GM13977 (cell line): ENCODE measurements around the gene THRB.
"Not testable (repeated sequence)": the region's sequence is repeated elsewhere in the genome, so short reads cannot be mapped to it uniquely, and the experiment has no call there.

Source experiments
- DNase-seq: peaks from one replicate; pipeline ENCODE4 v3.0.0; 2012; ENCODE audit warnings: low spot score
- in situ Hi-C: fragments of 300-500 bp; cut with MboI; formaldehyde crosslinking; loops from one replicate; pipeline ENCODE4 v1.12.0; 2022; ENCODE audit warnings: low sequenced_read_pairs, low pct_unique_long_range_greater_than_20kb, mixed read lengths, inconsistent platforms; ENCODE audit not compliant: unreplicated experiment
- TF ChIP-seq, protein P1 (sequence below): IDR thresholded peaks from 2 replicates; pipeline ENCODE4 v1.5.1; 2012; ENCODE audit warnings: mild to moderate bottlenecking, control low read depth; ENCODE audit not compliant: insufficient read depth; ENCODE audit errors: extremely low read depth, missing control alignments

THRB gene

DNA sequence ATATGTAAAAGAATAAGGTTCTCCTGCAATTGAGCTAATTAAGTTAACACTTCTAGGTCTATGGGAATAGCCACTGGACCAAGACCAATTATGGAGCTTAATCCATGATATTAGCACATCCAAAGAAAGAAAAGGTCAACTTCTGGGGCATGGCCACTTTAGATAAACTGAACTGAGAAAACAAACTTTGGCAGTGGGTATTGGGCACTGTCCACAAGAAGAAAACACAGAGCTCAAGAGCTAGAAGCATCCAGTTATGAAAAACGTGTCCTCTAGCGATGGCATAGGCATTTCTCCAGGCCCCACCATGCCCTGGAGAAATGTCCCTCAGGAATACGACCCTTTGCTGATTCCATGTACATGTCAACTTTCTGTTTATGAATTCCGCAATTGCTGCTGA lies 87.8 kb downstream of the THRB start:
- no peak for DNase-seq
- TF ChIP-seq, protein P1, sequence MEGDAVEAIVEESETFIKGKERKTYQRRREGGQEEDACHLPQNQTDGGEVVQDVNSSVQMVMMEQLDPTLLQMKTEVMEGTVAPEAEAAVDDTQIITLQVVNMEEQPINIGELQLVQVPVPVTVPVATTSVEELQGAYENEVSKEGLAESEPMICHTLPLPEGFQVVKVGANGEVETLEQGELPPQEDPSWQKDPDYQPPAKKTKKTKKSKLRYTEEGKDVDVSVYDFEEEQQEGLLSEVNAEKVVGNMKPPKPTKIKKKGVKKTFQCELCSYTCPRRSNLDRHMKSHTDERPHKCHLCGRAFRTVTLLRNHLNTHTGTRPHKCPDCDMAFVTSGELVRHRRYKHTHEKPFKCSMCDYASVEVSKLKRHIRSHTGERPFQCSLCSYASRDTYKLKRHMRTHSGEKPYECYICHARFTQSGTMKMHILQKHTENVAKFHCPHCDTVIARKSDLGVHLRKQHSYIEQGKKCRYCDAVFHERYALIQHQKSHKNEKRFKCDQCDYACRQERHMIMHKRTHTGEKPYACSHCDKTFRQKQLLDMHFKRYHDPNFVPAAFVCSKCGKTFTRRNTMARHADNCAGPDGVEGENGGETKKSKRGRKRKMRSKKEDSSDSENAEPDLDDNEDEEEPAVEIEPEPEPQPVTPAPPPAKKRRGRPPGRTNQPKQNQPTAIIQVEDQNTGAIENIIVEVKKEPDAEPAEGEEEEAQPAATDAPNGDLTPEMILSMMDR, result no peak
- in situ Hi-C loops, result no loop called here

DNA sequence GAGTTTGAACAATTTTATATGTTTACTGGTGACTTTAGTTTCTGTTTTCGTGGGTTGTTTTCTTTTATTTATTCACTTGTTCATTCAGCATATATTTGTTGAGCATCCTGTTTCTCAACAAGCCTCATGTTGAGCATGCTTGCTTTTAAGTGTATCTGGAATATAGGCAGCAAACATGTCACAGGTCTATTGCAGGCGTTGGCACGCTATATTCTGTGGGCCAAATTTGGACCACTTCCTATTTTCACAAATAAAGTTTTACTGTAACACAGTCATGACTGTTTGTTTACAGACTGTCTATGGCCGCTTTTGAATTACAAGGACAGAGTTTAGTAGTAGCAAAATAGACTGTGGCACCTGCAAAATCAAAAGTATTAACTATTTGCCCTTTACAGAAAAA lies 89.6 kb downstream of the THRB start:
- in situ Hi-C loops, result no loop called here
- no peak for DNase-seq
- TF ChIP-seq, protein P1, result no peak

DNA sequence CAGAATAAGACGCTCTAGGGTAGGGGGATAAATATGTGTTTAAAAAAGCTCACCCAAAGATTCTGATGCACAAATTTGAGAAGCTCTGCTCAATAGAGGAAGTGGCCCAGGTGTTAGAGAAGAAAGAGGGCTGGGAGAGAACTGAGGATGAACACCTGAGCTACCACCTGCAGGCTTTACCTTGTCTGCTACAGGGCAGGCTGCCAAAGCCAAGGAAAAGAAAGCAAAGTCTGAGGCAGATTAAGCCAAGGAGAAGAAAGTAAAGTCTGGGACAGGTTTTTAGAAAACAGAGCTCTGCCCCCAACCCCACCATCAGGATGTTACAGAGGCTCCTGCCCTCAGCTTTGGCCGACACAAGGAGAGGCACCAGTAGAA lies 92.9 kb downstream of the THRB start:
- in situ Hi-C loops, result no loop called here
- TF ChIP-seq, protein P1, result no peak
- DNase-seq, result no peak

DNA sequence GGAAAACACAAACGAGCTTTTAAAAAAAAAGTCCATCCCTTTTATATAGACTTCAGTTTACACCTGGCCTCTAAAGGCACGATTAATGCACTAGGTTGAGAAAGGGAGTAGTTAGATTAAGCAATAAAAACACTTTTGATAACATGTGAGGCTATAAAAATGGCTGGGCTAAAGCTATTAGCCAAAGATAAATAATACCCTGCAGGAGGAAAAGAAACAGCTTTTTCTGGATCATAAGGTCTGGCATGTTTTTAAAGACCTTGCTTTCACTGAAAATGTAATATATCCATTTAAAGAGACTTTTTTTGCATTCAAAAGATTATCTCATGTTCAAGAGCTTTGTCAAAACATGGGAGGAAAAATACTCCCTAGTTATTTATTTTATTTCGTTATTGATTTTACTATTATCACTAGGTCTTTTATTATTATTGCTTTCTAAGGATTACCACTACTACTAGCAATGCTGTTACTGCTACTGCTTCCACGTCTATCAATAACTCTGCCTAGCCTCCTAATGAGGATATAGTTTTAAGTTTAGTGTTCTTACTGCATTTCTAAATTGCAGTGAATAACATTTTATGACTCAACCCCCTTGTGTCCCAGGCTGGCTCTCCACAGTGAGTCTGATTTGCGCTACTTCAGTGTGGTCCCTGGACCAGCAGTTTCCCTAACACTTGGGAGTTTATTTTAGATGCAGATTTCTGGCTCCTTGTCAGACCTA lies 93.4 kb downstream of the THRB start:
- TF ChIP-seq, protein P1, result no peak
- in situ Hi-C loops, result no loop called here
- no peak for DNase-seq

DNA sequence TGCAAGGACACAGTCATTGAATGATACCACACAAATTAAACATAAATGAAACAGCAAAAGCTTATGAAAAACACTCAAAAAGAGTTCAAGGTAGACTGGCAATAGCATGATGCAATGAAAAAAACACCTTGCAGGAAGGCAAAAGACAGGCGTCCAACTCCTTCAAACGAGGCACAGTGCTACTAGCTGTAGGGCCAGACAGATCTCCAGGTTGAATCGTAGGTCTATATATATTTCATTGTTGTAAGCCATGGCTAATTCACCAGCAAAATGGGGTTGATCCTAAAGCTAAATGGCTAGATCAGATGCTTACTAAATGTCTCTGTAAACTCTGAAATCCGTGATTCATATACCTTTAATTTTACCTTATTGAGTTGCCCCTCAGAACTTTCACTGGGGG lies 94.2 kb downstream of the THRB start:
- TF ChIP-seq, protein P1, result no peak
- in situ Hi-C loops, result no loop called here
- DNase-seq, result no peak

DNA sequence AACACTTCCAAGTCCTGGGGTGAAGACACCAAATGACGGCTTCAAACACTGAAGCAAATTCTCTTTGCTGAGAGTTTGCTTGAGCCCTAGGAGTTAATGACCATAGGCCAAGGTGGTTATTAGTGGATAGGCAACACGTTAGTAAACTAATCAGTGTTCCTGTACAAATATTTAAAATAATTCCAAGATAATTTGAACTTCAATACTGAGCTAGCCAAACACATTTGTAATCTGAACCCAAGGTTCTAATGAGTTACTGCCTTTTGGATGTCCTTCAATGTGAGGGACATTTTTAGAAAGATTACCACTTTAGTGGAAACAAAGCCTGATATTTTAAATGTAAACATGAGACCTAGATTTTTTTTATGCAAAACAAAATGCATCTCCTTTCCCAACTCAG lies 94.6 kb downstream of the THRB start:
- no peak for DNase-seq
- TF ChIP-seq, protein P1, result no peak
- in situ Hi-C loops, result no loop called here

DNA sequence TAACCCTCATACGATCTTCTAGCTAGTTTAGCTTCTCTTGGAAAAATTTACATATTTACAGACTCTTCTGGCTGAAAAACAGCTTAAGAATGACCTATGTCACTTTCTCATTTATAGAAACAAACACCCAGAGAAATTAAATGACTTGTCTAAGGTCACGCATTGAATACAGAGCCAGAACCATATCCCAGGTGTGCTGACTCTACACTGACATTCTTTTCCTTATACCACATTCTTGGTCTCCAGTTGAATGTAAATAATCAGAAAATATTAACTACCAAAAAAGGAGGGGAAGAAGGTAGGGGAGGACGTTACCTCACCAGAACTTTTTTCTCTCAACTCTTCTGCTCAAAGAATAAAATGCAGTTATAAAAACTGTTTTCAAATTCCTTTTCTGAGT lies 95.0 kb downstream of the THRB start:
- no peak for DNase-seq
- TF ChIP-seq, protein P1, result no peak
- in situ Hi-C loops, result no loop called here

DNA sequence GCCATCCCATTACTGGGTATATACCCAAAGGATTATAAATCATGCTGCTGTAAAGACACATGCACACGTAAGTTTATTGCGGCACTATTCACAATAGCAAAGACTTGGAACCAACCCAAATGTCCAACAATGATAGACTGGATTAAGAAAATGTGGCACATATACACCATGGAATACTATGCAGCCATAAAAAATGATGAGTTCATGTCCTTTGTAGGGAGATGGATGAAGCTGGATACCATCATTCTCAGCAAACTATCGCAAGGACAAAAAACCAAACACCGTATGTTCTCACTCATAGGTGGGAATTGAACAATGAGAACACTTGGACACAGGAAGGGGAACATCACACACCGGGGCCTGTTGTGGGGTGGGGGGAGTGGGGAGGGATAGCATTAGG lies 95.9 kb downstream of the THRB start:
- in situ Hi-C loops, DNase-seq: not testable (repeated sequence)
